MM.1S (cell line): ENCODE results near the gene SLC24A4.

Source experiments
- DNase-seq: peaks from one replicate; pipeline ENCODE4 v3.0.0-alpha.2; 2015
- H2AFZ ChIP-seq: fragments of 300-600 bp; sonication (generic); 2 replicates; pipeline ENCODE4 v1.6.0; 2016; ENCODE audit warnings: antibody characterized with exemption, low read length
- H3F3A ChIP-seq: fragments of 300-600 bp; sonication (generic); 2 replicates; pipeline ENCODE4 v1.6.1; 2016; ENCODE audit warnings: mild to moderate bottlenecking, antibody characterized with exemption, low read length, moderate library complexity, mixed read lengths; ENCODE audit not compliant: insufficient read depth
- H3K27ac ChIP-seq: fragments of 300-600 bp; sonication (generic); 2 replicates; pipeline ENCODE4 v1.5.1; 2016; ENCODE audit warnings: mild to moderate bottlenecking, low read length
- H3K27me3 ChIP-seq: fragments of 300-600 bp; sonication (generic); replicated peaks from 2 replicates; pipeline ENCODE4 v1.6.0; 2016; ENCODE audit warnings: low read length; ENCODE audit not compliant: insufficient read depth
- H3K36me3 ChIP-seq: fragments of 300-600 bp; sonication (generic); replicated peaks from 2 replicates; pipeline ENCODE4 v1.6.1; 2016; ENCODE audit warnings: mild to moderate bottlenecking, low read length, mixed read lengths; ENCODE audit not compliant: insufficient read depth
- H3K4me1 ChIP-seq: fragments of 300-600 bp; sonication (generic); 2 replicates; pipeline ENCODE4 v1.6.1; 2016; ENCODE audit warnings: low read length, mixed read lengths
- H3K4me2 ChIP-seq: fragments of 300-600 bp; sonication (generic); 2 replicates; pipeline ENCODE4 v1.6.0; 2016; ENCODE audit warnings: low read depth, low read length
- H3K4me3 ChIP-seq: fragments of 300-600 bp; sonication (generic); 2 replicates; pipeline ENCODE4 v1.5.1; 2016; ENCODE audit warnings: low read length, mixed read lengths
- H3K79me2 ChIP-seq: fragments of 300-600 bp; sonication (generic); 2 replicates; pipeline ENCODE4 v1.6.1; 2016; ENCODE audit warnings: mixed run types, low read length, mixed read lengths
- H3K9ac ChIP-seq: fragments of 300-600 bp; sonication (generic); 2 replicates; pipeline ENCODE4 v1.6.1; 2016; ENCODE audit warnings: low read length, mixed read lengths
- H3K9me2 ChIP-seq: fragments of 300-600 bp; sonication (generic); replicated peaks from 2 replicates; pipeline ENCODE4 v1.6.1; 2016; ENCODE audit warnings: mild to moderate bottlenecking, low read length, mixed read lengths; ENCODE audit not compliant: insufficient read depth
- H3K9me3 ChIP-seq: fragments of 300-600 bp; sonication (generic); replicated peaks from 2 replicates; pipeline ENCODE4 v1.6.1; 2016; ENCODE audit warnings: mild to moderate bottlenecking, low read length, mixed read lengths; ENCODE audit not compliant: insufficient read depth
- H4K20me1 ChIP-seq: fragments of 300-600 bp; sonication (generic); 2 replicates; pipeline ENCODE4 v1.6.1; 2016; ENCODE audit warnings: mild to moderate bottlenecking, low read length, moderate library complexity, mixed read lengths; ENCODE audit not compliant: insufficient read depth
- EZH2 ChIP-seq: fragments of 300-600 bp; sonication (generic); optimal IDR thresholded peaks from 2 replicates; pipeline ENCODE3; 2017; ENCODE audit warnings: low read depth, mild to moderate bottlenecking, antibody characterized with exemption, low read length, mixed read lengths
- EZH2phosphoT487 ChIP-seq: fragments of 300-600 bp; sonication (generic); IDR thresholded peaks from 2 replicates; pipeline ENCODE4 v1.6.1; 2018; ENCODE audit warnings: antibody characterized with exemption, low read length
- TF ChIP-seq, protein P1 (sequence below): fragments of 300-600 bp; sonication (generic); IDR thresholded peaks from 2 replicates; pipeline ENCODE4 v1.5.1; 2016; ENCODE audit warnings: antibody characterized with exemption, low read length, mixed read lengths

Gene SLC24A4

DNA sequence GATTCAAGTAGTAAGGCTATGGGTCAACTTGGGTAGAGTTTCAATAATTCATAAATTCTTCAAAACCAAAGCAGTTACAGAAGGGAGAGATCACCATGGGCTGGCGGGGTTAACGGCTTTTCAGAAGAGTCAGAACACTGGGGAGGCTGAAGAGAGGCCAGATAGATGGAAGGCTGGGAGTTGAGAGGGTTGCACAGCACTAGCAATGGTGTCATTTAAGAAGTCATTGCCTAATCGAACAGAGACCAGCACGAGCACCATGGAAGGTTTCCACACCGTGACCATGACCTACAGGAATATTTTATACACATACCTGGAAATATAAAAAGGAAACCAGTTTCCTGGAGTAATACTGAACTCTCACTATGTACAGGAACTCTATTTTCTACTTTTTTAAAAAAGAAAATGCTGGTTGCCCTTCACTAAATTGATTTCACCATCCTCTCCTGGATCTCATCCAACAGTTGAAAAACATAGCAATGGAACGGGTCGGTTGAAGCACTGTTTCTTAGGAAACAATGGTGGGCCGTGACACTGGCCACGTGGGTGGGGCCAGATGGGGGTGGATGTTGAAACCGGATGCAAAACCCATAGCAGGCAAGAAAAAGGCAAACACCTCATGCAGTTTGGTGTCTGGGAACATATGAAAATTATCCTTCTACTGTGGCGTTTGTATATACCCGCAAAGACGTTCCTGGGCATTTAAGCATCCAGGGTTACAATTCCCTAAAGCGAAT, 152.7 kb downstream of the SLC24A4 start:
- no peaks in the 10 kb centered on the region for H4K20me1 ChIP-seq
- no peak overlapping the region for H2AFZ ChIP-seq
- no peaks in the 10 kb centered on the region for H3K4me1 ChIP-seq
- H3K79me2 ChIP-seq: no peaks in the 10 kb centered on the region
- no peak overlapping the region for H3K9ac ChIP-seq
- H3K9me3 ChIP-seq: no peaks in the 10 kb centered on the region
- no peaks in the 10 kb centered on the region for H3K9me2 ChIP-seq
- no peak overlapping the region for H3K27ac ChIP-seq
- H3K4me2 ChIP-seq: peak overlapping the region; percentile 24; the same call in 1 of the 2 replicates
- no peaks in the 10 kb centered on the region for H3K36me3 ChIP-seq
- no peak overlapping the region for H3K4me3 ChIP-seq
- TF ChIP-seq EZH2 (no peak), EZH2phosphoT487 (no peak)
- TF ChIP-seq, protein P1, sequence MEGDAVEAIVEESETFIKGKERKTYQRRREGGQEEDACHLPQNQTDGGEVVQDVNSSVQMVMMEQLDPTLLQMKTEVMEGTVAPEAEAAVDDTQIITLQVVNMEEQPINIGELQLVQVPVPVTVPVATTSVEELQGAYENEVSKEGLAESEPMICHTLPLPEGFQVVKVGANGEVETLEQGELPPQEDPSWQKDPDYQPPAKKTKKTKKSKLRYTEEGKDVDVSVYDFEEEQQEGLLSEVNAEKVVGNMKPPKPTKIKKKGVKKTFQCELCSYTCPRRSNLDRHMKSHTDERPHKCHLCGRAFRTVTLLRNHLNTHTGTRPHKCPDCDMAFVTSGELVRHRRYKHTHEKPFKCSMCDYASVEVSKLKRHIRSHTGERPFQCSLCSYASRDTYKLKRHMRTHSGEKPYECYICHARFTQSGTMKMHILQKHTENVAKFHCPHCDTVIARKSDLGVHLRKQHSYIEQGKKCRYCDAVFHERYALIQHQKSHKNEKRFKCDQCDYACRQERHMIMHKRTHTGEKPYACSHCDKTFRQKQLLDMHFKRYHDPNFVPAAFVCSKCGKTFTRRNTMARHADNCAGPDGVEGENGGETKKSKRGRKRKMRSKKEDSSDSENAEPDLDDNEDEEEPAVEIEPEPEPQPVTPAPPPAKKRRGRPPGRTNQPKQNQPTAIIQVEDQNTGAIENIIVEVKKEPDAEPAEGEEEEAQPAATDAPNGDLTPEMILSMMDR: no peak
- H3F3A ChIP-seq: no peaks in the 10 kb centered on the region
- no peaks in the 10 kb centered on the region for H3K27me3 ChIP-seq
- no peak for DNase-seq

DNA sequence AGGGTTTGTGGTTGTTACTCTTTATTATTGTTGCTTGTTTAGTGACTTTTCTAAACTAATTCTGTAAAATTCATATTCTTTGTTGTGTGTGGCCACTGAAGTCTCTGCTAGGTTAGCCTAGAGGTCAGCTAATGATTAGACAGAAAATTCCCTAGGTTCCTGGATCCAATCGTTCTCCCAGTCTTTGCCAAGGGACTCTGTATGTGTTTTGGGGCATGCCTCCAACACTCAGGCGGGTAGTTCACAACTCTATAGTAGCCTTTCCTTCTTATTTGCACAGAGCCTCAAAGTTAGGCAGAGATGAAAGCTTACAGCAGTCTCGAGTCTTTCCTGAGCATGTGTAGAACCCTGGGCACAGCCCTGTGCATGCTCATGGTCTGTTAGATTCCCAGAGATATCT, 157.9 kb downstream of the SLC24A4 start:
- Histone ChIP-seq H3K27ac (no peak overlapping the region), H3K9ac (no peak overlapping the region), H3K4me3 (no peak overlapping the region)

DNA sequence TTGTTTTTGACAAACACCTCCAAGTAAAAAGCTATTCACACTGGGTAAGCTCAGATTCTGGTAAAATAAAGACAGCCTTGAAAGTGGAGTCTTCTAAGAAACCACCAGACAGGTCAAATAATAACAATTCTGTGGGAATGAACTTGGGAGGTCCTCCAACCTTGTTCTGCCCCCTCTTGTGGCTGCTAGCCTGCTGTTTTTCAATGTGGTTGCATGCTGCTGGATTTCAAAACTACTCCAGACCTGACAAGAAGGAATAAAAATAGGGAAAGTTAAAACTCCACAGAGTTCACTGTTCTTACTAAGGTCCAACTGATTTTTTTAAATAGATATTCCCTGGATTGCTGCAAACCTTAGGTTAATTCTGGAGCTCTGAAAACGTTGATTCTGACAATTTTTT, 158.4 kb downstream of the SLC24A4 start:
- TF ChIP-seq EZH2 (no peak), EZH2phosphoT487 (no peak)
- TF ChIP-seq, protein P1: no peak

More for the DNA sequence above, 157.9 kb downstream of the SLC24A4 start:
- Histone ChIP-seq H3F3A (no peaks in the 10 kb centered on the region), H3K9me2 (no peaks in the 10 kb centered on the region), H4K20me1 (no peaks in the 10 kb centered on the region), H3K9me3 (no peaks in the 10 kb centered on the region), H3K27me3 (no peaks in the 10 kb centered on the region), H3K36me3 (no peaks in the 10 kb centered on the region), H3K79me2 (no peaks in the 10 kb centered on the region), H2AFZ (no peak overlapping the region), H3K4me2 (no peak overlapping the region), H3K4me1 (no peaks in the 10 kb centered on the region)
- TF ChIP-seq, protein P1: no peak
- no peak for TF ChIP-seq EZH2phosphoT487
- no peak for TF ChIP-seq EZH2
- no peak for DNase-seq

More for the DNA sequence above, 158.4 kb downstream of the SLC24A4 start:
- Histone ChIP-seq H3K9me3 (no peaks in the 10 kb centered on the region), H3K4me1 (no peaks in the 10 kb centered on the region), H3K36me3 (no peaks in the 10 kb centered on the region), H3F3A (no peaks in the 10 kb centered on the region), H4K20me1 (no peaks in the 10 kb centered on the region), H2AFZ (no peak overlapping the region), H3K79me2 (no peaks in the 10 kb centered on the region), H3K27me3 (no peaks in the 10 kb centered on the region), H3K9ac (no peak overlapping the region), H3K4me3 (no peak overlapping the region), H3K27ac (no peak overlapping the region), H3K9me2 (no peaks in the 10 kb centered on the region), H3K4me2 (no peak overlapping the region)
- DNase-seq: no peak
